WERI-Rb-1 (cell line): ENCODE data around the gene TXNDC17.

Experiments
- DNase-seq: peaks from one replicate; pipeline ENCODE4 v3.0.0-alpha.2; 2020
- H3K27ac ChIP-seq: fragments of 250-450 bp; sonication (Bioruptor Pico); 2 replicates; pipeline ENCODE4 v1.5.1; 2020; ENCODE audit warnings: mild to moderate bottlenecking, moderate library complexity
- H3K27me3 ChIP-seq: fragments of 250-450 bp; sonication (Bioruptor Pico); 2 replicates; pipeline ENCODE4 v1.5.1; 2021; ENCODE audit warnings: mild to moderate bottlenecking, low read depth, moderate library complexity; ENCODE audit not compliant: insufficient read depth, severe bottlenecking
- H3K36me3 ChIP-seq: fragments of 250-450 bp; sonication (Bioruptor Pico); 2 replicates; pipeline ENCODE4 v1.5.1; 2020; ENCODE audit warnings: mild to moderate bottlenecking, moderate library complexity
- H3K4me3 ChIP-seq: 2 replicates; pipeline ENCODE4 v1.5.1; 2011; ENCODE audit warnings: low read depth, mild to moderate bottlenecking, control low read depth, low read length
- H3K9me3 ChIP-seq: fragments of 250-450 bp; sonication (Bioruptor Pico); 2 replicates; pipeline ENCODE4 v1.5.1; 2021; ENCODE audit warnings: mild to moderate bottlenecking, moderate library complexity; ENCODE audit not compliant: severe bottlenecking
- TF ChIP-seq, protein P1 (sequence below): IDR thresholded peaks from 2 replicates; pipeline ENCODE4 v1.5.1; 2011; ENCODE audit warnings: low read depth, mild to moderate bottlenecking, control low read depth, inconsistent platforms, low read length

The TXNDC17 gene

DNA sequence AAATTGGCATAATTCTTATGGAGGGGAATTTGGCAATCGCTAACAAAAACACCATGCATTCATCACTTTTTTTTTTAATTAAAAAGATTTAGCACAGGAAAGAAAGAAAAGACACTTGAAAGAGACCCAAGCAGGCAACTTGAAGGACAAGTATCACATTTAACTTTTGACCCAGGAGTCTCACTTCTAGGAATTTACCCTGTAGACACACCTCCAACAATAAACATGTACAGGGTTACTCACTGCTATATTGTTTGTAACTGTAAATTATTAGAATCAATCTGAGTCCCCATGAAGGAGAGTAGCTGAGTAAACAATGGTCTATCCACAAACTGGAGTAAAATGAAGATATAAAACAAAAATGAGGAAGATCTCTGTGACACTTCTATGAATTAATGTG is 10.5 kb upstream of the TXNDC17 start:
- no peak overlapping the region for H3K27ac ChIP-seq
- no peak for DNase-seq
- H3K27me3 ChIP-seq, result no peaks in the 10 kb centered on the region
- H3K36me3 ChIP-seq, result peaks cover 88% of the 10 kb centered on the region
- H3K4me3 ChIP-seq, result no peak overlapping the region
- TF ChIP-seq, protein P1, sequence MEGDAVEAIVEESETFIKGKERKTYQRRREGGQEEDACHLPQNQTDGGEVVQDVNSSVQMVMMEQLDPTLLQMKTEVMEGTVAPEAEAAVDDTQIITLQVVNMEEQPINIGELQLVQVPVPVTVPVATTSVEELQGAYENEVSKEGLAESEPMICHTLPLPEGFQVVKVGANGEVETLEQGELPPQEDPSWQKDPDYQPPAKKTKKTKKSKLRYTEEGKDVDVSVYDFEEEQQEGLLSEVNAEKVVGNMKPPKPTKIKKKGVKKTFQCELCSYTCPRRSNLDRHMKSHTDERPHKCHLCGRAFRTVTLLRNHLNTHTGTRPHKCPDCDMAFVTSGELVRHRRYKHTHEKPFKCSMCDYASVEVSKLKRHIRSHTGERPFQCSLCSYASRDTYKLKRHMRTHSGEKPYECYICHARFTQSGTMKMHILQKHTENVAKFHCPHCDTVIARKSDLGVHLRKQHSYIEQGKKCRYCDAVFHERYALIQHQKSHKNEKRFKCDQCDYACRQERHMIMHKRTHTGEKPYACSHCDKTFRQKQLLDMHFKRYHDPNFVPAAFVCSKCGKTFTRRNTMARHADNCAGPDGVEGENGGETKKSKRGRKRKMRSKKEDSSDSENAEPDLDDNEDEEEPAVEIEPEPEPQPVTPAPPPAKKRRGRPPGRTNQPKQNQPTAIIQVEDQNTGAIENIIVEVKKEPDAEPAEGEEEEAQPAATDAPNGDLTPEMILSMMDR, result no peak
- H3K9me3 ChIP-seq, result no peaks in the 10 kb centered on the region

DNA sequence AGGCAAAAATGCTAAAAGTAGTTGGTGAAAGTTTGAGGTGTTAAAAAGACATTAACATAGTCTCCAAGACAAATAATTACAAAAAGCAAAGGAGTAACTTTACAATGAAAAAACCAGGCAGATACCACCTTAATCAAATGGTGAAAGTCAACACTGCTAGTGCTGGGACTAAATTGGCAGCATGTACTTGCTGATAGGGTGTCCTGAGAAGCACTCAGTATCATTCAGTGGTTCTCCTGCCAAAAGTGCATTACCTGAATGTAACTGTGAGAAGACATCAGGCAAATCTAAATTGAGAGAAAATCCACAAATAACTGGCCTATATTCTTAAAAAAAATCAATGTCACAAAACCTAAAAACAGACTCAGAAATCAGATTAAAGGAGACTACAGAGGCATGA is 8.3 kb upstream of the TXNDC17 start:
- H3K4me3 ChIP-seq, result no peak overlapping the region
- no peak for DNase-seq
- H3K9me3 ChIP-seq, result no peaks in the 10 kb centered on the region
- peaks cover 66% of the 10 kb centered on the region for H3K36me3 ChIP-seq
- TF ChIP-seq, protein P1, result no peak
- H3K27me3 ChIP-seq, result no peaks in the 10 kb centered on the region
- no peak overlapping the region for H3K27ac ChIP-seq

DNA sequence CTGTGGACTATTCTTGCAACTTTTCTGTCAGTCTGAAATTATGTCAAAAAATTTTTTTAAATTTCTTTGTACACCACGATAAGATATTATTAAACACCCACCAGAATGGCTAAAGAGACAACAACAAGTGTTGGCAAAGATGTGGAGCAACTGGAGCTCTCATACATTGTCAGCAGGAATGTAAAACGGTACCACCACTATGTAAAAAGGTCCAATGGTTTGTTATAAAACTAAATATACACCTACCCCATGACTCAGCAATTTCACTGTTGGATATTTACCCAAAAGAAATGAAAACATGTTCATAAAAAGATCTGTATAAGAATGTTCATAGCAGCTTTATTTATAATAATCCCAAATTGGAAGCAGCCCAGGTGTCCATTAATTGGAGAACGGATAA is 7.6 kb upstream of the TXNDC17 start:
- TF ChIP-seq, protein P1, result no peak

DNA sequence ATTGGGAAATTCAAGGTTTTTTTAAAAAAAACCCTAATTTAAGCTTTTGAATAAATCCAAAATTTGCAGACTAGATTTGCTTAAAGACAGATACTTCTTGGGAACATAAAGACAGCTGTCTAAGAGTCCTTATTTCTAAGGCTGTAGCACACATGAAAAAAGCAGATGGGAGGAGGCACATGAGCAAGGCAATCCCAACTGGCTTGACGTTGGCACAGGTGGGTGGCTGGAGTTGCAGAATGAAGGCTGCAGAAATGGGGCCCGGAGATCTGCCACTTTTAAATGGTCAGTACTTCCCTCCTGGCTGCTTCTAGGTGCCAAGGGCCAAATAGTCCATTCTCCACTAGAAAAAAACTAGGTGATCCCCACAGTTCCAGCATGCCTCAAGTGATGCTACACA is 4.8 kb upstream of the TXNDC17 start:
- no peak for DNase-seq
- TF ChIP-seq, protein P1, result no peak
- H3K27ac ChIP-seq, result no peak overlapping the region

More for the DNA sequence above, 7.6 kb upstream of the TXNDC17 start:
- no peak overlapping the region for H3K27ac ChIP-seq
- H3K36me3 ChIP-seq, result peaks cover 59% of the 10 kb centered on the region
- no peaks in the 10 kb centered on the region for H3K9me3 ChIP-seq
- no peak for DNase-seq
- no peaks in the 10 kb centered on the region for H3K27me3 ChIP-seq
- H3K4me3 ChIP-seq, result no peak overlapping the region

DNA sequence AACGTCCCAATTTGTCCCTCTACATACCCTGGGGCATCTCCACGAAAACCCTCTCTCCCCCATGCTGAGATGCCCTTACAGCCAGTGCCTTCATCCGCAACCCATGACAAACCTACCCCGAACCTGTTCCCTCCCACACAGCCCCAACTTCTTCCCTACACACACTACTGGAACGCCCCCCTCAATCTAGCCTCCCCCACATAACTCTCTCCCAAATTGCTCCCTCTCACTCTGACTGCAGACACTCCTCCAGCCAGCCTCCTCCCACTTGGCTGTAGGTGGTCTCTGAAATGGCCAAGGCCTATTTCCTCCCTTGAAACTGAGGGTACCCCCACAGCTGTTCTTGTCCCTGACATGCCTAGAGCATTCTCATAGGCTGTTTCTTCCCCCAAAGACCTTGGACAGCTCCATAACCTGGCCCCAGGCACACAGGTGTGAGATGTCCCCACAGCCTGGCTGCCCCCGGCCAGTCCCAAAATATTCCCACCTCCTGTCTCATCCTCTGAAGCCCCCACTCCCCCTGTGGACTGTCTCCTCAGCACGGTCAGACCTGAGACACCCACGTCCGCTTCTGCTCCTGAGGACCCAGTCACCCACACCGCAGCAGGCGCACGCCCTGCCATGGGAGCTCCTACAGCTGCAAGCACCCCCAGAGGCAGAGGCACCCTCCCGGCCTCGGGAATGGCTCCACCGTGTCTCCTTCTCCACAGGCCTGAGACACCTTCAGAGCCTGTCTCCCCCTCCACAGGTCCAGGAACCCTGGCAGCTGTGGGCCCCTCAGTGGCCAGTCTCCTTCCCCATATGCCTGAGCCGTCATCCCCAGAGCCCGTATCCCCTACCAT is 4.0 kb upstream of the TXNDC17 start:
- TF ChIP-seq, protein P1, result no peak
- Histone ChIP-seq H3K27me3 (no peaks in the 10 kb centered on the region), H3K4me3 (no peak overlapping the region), H3K27ac (no peak overlapping the region), H3K36me3 (peaks cover 46% of the 10 kb centered on the region), H3K9me3 (peaks cover 2% of the 10 kb centered on the region)
- DNase-seq, result no peak

More for the DNA sequence above, 4.8 kb upstream of the TXNDC17 start:
- no peaks in the 10 kb centered on the region for H3K27me3 ChIP-seq
- peaks cover 48% of the 10 kb centered on the region for H3K36me3 ChIP-seq
- no peak overlapping the region for H3K4me3 ChIP-seq
- peaks cover 2% of the 10 kb centered on the region for H3K9me3 ChIP-seq

DNA sequence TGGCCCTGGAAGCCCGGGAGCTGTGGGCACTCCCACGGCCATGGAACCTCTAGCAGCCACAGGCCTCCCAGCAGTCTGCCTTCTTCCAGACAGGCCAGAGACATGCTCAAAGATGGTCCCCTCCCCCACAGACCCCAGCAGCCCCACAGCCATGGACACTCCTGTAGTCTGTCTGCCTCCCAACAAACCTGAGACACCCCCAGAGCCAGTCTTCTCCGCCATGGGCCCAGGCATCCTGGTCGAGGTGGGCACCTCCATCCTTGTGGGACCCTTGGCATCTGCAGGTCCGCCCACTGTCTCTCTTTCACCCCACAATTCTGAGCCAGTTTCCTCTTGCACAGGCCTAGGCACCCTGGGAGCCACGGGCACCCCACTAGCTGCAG is 3.4 kb upstream of the TXNDC17 start:
- no peaks in the 10 kb centered on the region for H3K27me3 ChIP-seq
- H3K9me3 ChIP-seq, result peaks cover 2% of the 10 kb centered on the region
- H3K4me3 ChIP-seq, result no peak overlapping the region
- H3K36me3 ChIP-seq, result peaks cover 43% of the 10 kb centered on the region
- H3K27ac ChIP-seq, result no peak overlapping the region
- no peak for DNase-seq
- TF ChIP-seq, protein P1, result no peak
